Activated CD4-positive, alpha-beta memory T cell treated with anti-CD3 and anti-CD28 coated beads for 36 hours (primary cell): ENCODE data around the gene TLX3. TPM values are rescaled to one million over a fixed set of nuclear protein-coding genes. Genes with fewer than 3 reads are reported as not detected.
"Not testable (repeated sequence)": the region's sequence is repeated elsewhere in the genome, so short reads cannot be mapped to it uniquely, and the experiment has no call there.

ENCODE experiments used
- CTCF ChIA-PET: fragments of 350-600 bp; sonication (Branson Sonifier 250); formaldehyde crosslinking; loops from one replicate; lab custom pipeline; 2021; ENCODE audit warnings: antibody characterized with exemption, inconsistent platforms; lab: Charles Lee
- POLR2A ChIA-PET: fragments of 350-600 bp; sonication (Branson Sonifier 250); formaldehyde crosslinking; loops from one replicate; lab custom pipeline; 2021; ENCODE audit warnings: antibody characterized with exemption; lab: Charles Lee
- DNase-seq: peaks from one replicate; pipeline ENCODE4 v3.0.0-alpha.2; 2020
- H3K27ac Mint-ChIP-seq: one replicate; pipeline ENCODE4 v1.8.0; 2021; ENCODE audit warnings: mixed read lengths
- H3K27me3 Mint-ChIP-seq: one replicate; pipeline ENCODE4 v1.8.0; 2021; ENCODE audit warnings: mixed read lengths
- H3K36me3 Mint-ChIP-seq: one replicate; pipeline ENCODE4 v1.8.0; 2021; ENCODE audit warnings: mixed read lengths
- H3K4me1 Mint-ChIP-seq: one replicate; pipeline ENCODE4 v1.8.0; 2021; ENCODE audit warnings: low read depth, mixed read lengths
- H3K4me3 Mint-ChIP-seq: one replicate; pipeline ENCODE4 v1.8.0; 2021; ENCODE audit warnings: mild to moderate bottlenecking, mixed read lengths
- H3K9me3 Mint-ChIP-seq: one replicate; pipeline ENCODE4 v1.8.0; 2021; ENCODE audit warnings: mixed read lengths
- intact Hi-C: fragments of 100-400 bp; cut with micrococcal nuclease; formaldehyde crosslinking; loops from one replicate; pipeline ENCODE4 v1.15.1; 2023
- total RNA-seq, 2 experiments: library from RNA; stranded (reverse); gene quantifications; one replicate each; pipeline ENCODE4 v1.2.3, GENCODE V29; 2021

The TLX3 gene
- total RNA-seq, 2 experiments from 2014 or later = not detected

DNA sequence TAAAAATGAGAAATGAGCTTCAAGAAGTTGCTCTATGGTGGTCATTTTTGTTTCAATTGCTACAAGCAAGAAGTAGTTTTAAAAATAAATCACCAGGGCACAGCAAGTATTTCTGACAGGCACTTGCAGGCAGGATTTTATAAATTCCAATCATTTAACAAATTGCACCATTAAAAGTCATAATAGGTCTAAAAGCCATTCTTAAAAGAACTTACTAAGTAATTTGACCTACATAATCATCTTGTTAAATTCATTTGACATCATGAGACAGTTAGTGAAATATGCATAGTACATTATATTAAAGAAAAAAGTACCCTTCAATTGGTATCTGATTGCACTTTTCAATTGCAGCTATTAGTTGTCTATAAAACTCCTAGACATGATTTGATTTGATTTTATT is 31.0 kb downstream of the TLX3 start:
- intact Hi-C loops = no loop called here
- H3K9me3 Mint-ChIP-seq = no peaks in the 10 kb centered on the region
- ChIA-PET CTCF (interaction anchor here (0.6 to 8.4 kb wide), 2 partner anchors 77 to 132 kb away, joined by 3 to 72 read pairs; no protein-coding TSS in a partner anchor), POLR2A (no interaction called here)
- peaks cover 9% of the 10 kb centered on the region for H3K4me1 Mint-ChIP-seq
- no peak for DNase-seq
- H3K4me3 Mint-ChIP-seq = no peak overlapping the region
- peaks cover 25% of the 10 kb centered on the region for H3K27me3 Mint-ChIP-seq
- no peak overlapping the region for H3K27ac Mint-ChIP-seq
- no peaks in the 10 kb centered on the region for H3K36me3 Mint-ChIP-seq

DNA sequence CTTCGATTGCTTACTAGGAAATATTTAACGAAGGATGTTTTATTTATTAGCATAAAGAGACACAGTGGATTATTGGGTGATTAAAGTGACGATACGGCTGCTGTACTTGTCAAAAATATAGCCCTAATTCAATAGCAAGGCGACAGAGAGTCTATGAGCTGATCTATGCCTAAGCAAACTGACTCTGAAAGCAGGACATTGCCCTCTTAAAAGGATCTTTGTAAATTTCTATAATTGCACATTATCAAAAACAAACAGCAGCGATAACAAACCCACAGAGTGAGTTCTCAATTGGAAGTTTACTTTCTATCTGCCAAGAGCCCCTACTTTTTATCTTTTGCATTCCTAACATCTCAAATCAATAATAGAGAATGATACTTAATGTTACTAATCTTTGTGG is 31.4 kb downstream of the TLX3 start:
- intact Hi-C loops = no loop called here
- POLR2A ChIA-PET = no interaction called here
- Mint-ChIP-seq H3K36me3 (no peaks in the 10 kb centered on the region), H3K27me3 (peaks cover 22% of the 10 kb centered on the region), H3K9me3 (no peaks in the 10 kb centered on the region), H3K27ac (no peak overlapping the region), H3K4me3 (no peak overlapping the region), H3K4me1 (peaks cover 9% of the 10 kb centered on the region)
- DNase-seq = no peak
- CTCF ChIA-PET = interaction anchor here (0.6 to 8.4 kb wide), 2 partner anchors 78 to 133 kb away, joined by 3 to 72 read pairs; no protein-coding TSS in a partner anchor

DNA sequence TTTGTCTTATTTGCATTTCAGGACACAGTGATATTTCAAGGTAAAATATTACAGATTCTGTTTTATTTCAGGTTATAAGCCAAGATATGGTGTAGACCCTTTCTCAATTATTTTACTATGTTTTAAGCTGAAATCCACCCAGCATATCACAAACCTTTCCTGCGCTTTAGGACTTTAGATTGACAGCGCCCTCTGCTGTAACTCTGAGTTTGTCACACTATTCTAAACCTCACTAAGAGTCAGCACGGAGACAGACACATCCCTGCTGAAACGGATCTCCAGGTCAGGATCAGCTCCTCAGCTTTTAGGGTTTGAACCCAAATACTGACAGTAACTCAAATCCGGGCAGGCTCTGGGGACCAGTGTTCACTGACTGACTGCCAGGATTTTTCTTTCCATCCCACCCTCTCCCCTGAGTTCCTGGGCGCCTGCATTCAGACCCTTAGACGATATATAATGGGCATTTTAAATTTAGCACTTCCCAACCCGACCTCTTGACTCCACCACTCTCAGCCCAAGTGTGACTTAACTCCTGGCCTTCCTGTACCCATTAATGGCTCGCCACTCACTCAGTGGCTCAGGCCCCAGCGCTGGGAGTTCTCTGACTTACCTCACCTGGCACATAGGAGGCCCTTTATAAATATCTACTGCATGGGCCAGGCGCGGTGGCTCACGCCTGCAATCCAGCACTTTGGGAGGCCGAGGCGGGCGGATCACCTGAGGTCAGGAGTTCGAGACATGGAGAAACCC is 33.5 kb downstream of the TLX3 start:
- ChIA-PET POLR2A (no interaction called here), CTCF (interaction anchor here (0.6 to 8.4 kb wide), 11 partner anchors 10 to 1049 kb away, joined by 3 to 72 read pairs (median 4); no protein-coding TSS in a partner anchor)
- peak; percentile 40 for DNase-seq
- H3K9me3 Mint-ChIP-seq = no peaks in the 10 kb centered on the region
- peaks cover 14% of the 10 kb centered on the region for H3K27me3 Mint-ChIP-seq
- no peaks in the 10 kb centered on the region for H3K36me3 Mint-ChIP-seq
- intact Hi-C loops = loop anchor here (1.0 kb wide), 1 partner anchor 135 kb away; no protein-coding TSS in a partner anchor
- H3K4me1 Mint-ChIP-seq = no peaks in the 10 kb centered on the region
- no peak overlapping the region for H3K27ac Mint-ChIP-seq
- no peak overlapping the region for H3K4me3 Mint-ChIP-seq

DNA sequence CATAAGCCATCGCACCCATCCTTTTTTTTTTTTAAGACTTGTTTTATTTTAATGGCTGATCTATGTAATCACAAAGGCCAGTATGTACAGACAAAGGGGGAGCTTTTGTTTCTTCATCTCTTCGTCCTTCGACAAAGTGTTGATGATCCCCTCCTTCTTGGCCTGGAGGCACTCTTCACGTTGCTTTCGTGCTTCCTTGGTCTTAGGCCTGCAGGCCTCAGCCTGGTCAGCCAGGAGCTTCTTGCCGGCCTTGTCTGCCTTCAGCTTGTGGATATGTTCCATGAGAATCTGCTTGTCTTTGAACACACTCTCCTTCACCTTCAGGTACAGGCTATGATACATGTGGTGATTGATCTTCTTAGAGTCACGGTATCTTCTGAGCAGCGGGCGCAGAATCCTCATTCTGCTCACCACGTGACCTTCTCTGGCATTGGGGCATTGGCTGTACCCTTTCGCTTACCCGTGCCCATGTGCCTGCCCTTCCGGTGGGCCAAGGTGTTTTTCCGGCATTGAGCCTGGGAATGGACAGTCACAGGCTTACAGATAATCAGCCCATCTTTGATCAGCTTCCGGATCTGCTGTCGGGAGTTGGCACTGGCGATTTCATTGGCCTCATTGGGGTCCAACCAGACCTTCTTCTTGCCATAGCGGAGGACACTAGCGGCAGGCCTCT is 36.0 kb downstream of the TLX3 start:
- H3K4me1 Mint-ChIP-seq = no peaks in the 10 kb centered on the region
- CTCF ChIA-PET = no interaction called here
- H3K36me3 Mint-ChIP-seq = no peaks in the 10 kb centered on the region
- intact Hi-C loops = no loop called here
- H3K27me3 Mint-ChIP-seq = peaks cover 8% of the 10 kb centered on the region
- no peaks in the 10 kb centered on the region for H3K9me3 Mint-ChIP-seq
- DNase-seq = no peak
- POLR2A ChIA-PET = no interaction called here
- no peak overlapping the region for H3K4me3 Mint-ChIP-seq
- H3K27ac Mint-ChIP-seq = no peak overlapping the region

DNA sequence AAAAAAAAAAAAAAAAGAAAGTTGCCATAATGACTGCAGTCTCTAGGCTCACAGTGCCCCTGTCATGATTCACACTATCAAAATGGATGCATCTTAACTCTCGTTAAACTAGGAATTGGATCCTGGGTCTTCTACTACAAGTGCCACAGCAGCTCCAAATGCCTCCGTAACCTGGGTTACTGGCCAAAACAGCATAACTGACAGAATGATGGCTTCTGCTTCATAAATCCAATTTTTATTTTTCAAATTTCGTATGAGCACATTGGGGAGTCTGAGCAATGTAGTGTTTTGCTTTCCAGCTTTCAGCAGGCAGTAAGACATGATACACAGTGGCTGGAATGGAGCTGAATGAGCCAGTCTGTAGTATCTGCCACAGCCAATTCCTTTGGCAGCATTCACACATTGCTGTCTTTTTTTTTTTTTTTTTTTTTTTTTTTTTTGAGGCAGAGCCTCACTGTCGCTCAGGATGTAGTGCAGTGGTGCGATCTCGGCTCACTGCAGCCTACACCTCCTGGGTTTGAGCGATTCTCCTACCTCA is 42.6 kb downstream of the TLX3 start:
- ChIA-PET POLR2A (no interaction called here), CTCF (no interaction called here)
- H3K36me3 Mint-ChIP-seq = no peaks in the 10 kb centered on the region
- H3K9me3 Mint-ChIP-seq = no peaks in the 10 kb centered on the region
- peaks cover 4% of the 10 kb centered on the region for H3K4me1 Mint-ChIP-seq
- no peak overlapping the region for H3K27ac Mint-ChIP-seq
- H3K4me3 Mint-ChIP-seq = no peak overlapping the region
- DNase-seq = no peak
- H3K27me3 Mint-ChIP-seq = peaks cover 5% of the 10 kb centered on the region
- intact Hi-C loops = no loop called here

DNA sequence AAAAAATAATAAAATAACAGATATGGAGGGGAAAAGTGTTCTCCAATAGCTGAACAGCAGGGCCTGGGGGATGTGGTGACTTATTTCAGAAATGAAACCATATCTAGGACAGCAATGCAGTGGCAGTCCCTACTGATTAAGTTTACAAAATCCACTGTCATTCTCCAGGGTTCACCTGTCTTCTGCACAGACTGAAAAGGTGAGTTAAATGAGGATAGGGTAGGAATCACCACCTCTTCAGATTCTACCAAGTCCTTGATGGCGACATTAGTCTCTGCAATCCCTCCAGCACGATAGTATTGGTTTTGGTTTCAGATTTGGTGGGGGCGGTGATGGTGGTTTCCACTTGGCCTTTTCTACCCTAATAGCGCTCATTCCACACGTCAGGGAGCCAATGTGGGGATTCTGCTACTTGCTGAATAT is 46.3 kb downstream of the TLX3 start:
- Mint-ChIP-seq H3K4me3 (no peak overlapping the region), H3K27ac (peak overlapping the region; percentile 13), H3K9me3 (no peaks in the 10 kb centered on the region), H3K4me1 (peaks cover 4% of the 10 kb centered on the region), H3K27me3 (peaks cover 2% of the 10 kb centered on the region), H3K36me3 (no peaks in the 10 kb centered on the region)
- POLR2A ChIA-PET = no interaction called here
- intact Hi-C loops = loop anchor here (2.0 kb wide), 1 partner anchor 31 kb away; the partner anchor contains the start of gene NPM1
- CTCF ChIA-PET = no interaction called here
- DNase-seq = peak; percentile 67

DNA sequence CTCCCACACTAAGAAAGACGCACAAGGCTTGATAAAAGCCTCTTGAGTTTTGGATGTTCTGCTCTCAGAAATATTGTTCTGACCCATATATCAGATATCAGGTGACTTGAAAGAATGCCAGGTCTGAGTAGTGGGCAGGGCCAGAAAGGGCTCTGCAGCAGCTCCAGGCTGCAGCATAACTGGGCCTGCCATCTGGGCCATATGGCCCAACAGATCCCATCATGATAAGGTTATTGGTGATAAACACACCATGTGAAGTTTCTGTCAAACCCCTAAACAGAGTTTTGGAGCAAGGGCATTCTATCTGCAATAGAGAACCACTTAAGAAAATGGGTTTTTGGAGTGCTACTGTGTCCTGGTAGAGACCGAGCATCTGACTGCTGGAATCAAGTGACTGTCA is 48.8 kb downstream of the TLX3 start:
- intact Hi-C loops = no loop called here
- Mint-ChIP-seq H3K36me3 (no peaks in the 10 kb centered on the region), H3K27ac (no peak overlapping the region), H3K4me3 (no peak overlapping the region), H3K9me3 (no peaks in the 10 kb centered on the region), H3K27me3 (no peaks in the 10 kb centered on the region), H3K4me1 (peaks cover 4% of the 10 kb centered on the region)
- no peak for DNase-seq
- ChIA-PET POLR2A (no interaction called here), CTCF (interaction anchor here (0.6 kb wide), 1 partner anchor 631 kb away, joined by 3 read pairs; no protein-coding TSS in a partner anchor)

DNA sequence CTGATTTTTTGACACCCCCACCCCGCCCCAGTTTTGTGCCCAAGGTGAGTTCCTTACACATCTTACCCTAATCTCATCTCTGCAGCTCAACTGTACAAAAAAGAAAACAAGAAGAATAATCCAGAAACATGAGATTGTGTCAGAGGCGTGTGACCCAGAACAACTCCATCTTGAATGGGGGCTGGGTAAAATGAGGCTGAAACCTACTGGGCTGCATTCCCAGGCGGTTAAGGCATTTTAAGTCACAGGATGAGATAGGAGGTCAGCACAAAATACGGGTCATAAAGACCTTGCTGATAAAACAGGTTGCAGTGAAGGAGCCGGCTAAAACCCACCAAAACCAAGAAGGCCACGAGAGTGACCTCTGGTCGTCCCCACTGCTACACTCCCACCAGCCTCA is 52.1 kb downstream of the TLX3 start:
- DNase-seq, H3K27ac Mint-ChIP-seq, CTCF ChIA-PET, intact Hi-C loops, POLR2A ChIA-PET, H3K36me3 Mint-ChIP-seq, H3K4me3 Mint-ChIP-seq, H3K9me3 Mint-ChIP-seq, H3K27me3 Mint-ChIP-seq, H3K4me1 Mint-ChIP-seq: not testable (repeated sequence)

Other genes starting within 250 kb of the TLX3 start
- gene NPM1, start 78.6 kb downstream of the TLX3 start, total RNA-seq = 1,000 to 10,000 TPM; 2,483 to 2,592 TPM
- under 1 TPM in 1 of 2 experiments, not detected in 1; 0.10 TPM for gene FGF18, start 110.4 kb downstream of the TLX3 start, total RNA-seq